HepG2 (cell line): ENCODE results near the gene CCS. TPM values are rescaled to one million over a fixed set of nuclear protein-coding genes. Genes with fewer than 3 reads are reported as not detected.

Source experiments
- FOXA3 ChIP-seq: IDR thresholded peaks from 2 replicates; pipeline ENCODE4 v1.6.1; 2016; ENCODE audit warnings: missing genetic modification reagents, missing compliant biosample characterization
- HMGA1 ChIP-seq: sonication (generic); formaldehyde crosslinking; conservative IDR thresholded peaks from 2 replicates; pipeline ENCODE4 v1.4.0; 2020; ENCODE audit warnings: missing genetic modification reagents
- HMGXB3 ChIP-seq: sonication (generic); formaldehyde crosslinking; IDR thresholded peaks from 2 replicates; pipeline ENCODE4 v1.4.0; 2020; ENCODE audit warnings: missing genetic modification reagents, borderline replicate concordance
- ISX ChIP-seq: sonication (generic); formaldehyde crosslinking; conservative IDR thresholded peaks from 2 replicates; pipeline ENCODE4 v1.5.0; 2020; ENCODE audit warnings: missing genetic modification reagents
- KLF15 ChIP-seq: sonication (generic); formaldehyde crosslinking; IDR thresholded peaks from 2 replicates; pipeline ENCODE4 v1.8.1; 2023; ENCODE audit warnings: borderline replicate concordance, mild to moderate bottlenecking, inconsistent platforms, missing genetic modification reagents, mixed read lengths
- MEIS2 ChIP-seq: sonication (generic); formaldehyde crosslinking; IDR thresholded peaks from 2 replicates; pipeline ENCODE4 v1.9.0; 2021; ENCODE audit warnings: mild to moderate bottlenecking, missing genetic modification reagents
- NR3C1 ChIP-seq: sonication (generic); formaldehyde crosslinking; IDR thresholded peaks from 2 replicates; pipeline ENCODE4 v1.4.0; 2020; ENCODE audit warnings: missing genetic modification reagents
- SAP130 ChIP-seq: IDR thresholded peaks from 2 replicates; pipeline ENCODE4 v1.6.1; 2016; ENCODE audit warnings: low read depth
- SATB2 ChIP-seq: sonication (generic); formaldehyde crosslinking; IDR thresholded peaks from 2 replicates; pipeline ENCODE4 v1.5.0; 2020; ENCODE audit warnings: missing genetic modification reagents
- SNAPC5 ChIP-seq: sonication (generic); formaldehyde crosslinking; IDR thresholded peaks from 2 replicates; pipeline ENCODE4 v1.8.1; 2023; ENCODE audit warnings: mild to moderate bottlenecking, missing genetic modification reagents, borderline replicate concordance
- TAF15 ChIP-seq: fragments of 200-400 bp; formaldehyde crosslinking; IDR thresholded peaks from one replicate; pipeline ENCODE4 v1.6.1; 2018; ENCODE audit warnings: mild to moderate bottlenecking, low read depth, low read length; ENCODE audit not compliant: poor library complexity, severe bottlenecking
- ZFP62 ChIP-seq: sonication (generic); formaldehyde crosslinking; IDR thresholded peaks from 2 replicates; pipeline ENCODE4 v1.4.0; 2020; ENCODE audit warnings: missing genetic modification reagents
- ZNF331 ChIP-seq: sonication (generic); formaldehyde crosslinking; IDR thresholded peaks from 2 replicates; pipeline ENCODE4 v1.4.0; 2020; ENCODE audit warnings: missing genetic modification reagents
- ZNF605 ChIP-seq: sonication (generic); formaldehyde crosslinking; IDR thresholded peaks from 2 replicates; pipeline ENCODE4 v1.8.0; 2022; ENCODE audit warnings: mild to moderate bottlenecking, missing genetic modification reagents
- ZNF670 ChIP-seq: sonication (generic); formaldehyde crosslinking; IDR thresholded peaks from 2 replicates; pipeline ENCODE4 v1.8.0; 2022; ENCODE audit warnings: mild to moderate bottlenecking, missing genetic modification reagents, borderline replicate concordance
- ZNF710 ChIP-seq: sonication (generic); formaldehyde crosslinking; IDR thresholded peaks from 2 replicates; pipeline ENCODE4 v1.5.0; 2020; ENCODE audit warnings: mild to moderate bottlenecking, missing genetic modification reagents, borderline replicate concordance
- ZSCAN30 ChIP-seq: sonication (generic); formaldehyde crosslinking; IDR thresholded peaks from 2 replicates; pipeline ENCODE4 v1.5.0; 2020; ENCODE audit warnings: mild to moderate bottlenecking, missing genetic modification reagents
- polyA plus RNA-seq, 8 experiments: library from polyadenylated mRNA; depleted of rRNA in 3 of 8; stranded (reverse) in 7 of 8; unstranded in 1 of 8; fragments of >200 nt; fragmentation: Illumina TruSeq in 4 of 8; extraction: Trizol in 4 of 8; gene quantifications; 2 replicates each; pipeline versions ENCODE4 v1.2.1 to v1.2.3, GENCODE V29; 2011 to 2016; ENCODE audit warnings: low read depth in 4 of 8, missing spikeins in 1 of 8, mixed read lengths in 1 of 8; ENCODE audit not compliant: insufficient read depth in 1 of 8
- total RNA-seq, 5 experiments: library from RNA; depleted of rRNA; stranded (reverse); fragments of >200 nt; fragmentation: Illumina TruSeq; extraction: Trizol; gene quantifications; 2 replicates each; pipeline ENCODE4 v1.2.3, GENCODE V29; 2016; ENCODE audit warnings: low read depth in 1 of 5
- TF ChIP-seq, protein P1 (sequence below): sonication (generic); formaldehyde crosslinking; IDR thresholded peaks from 2 replicates; pipeline ENCODE4 v1.4.0; 2020; ENCODE audit warnings: mild to moderate bottlenecking, missing genetic modification reagents

CCS gene
- total and polyA plus RNA-seq, 2 of the 13 experiments (the other 11 are each of a cell fraction or from before 2014, with no cell fraction given), result 25.4 to 44.6 TPM

DNA sequence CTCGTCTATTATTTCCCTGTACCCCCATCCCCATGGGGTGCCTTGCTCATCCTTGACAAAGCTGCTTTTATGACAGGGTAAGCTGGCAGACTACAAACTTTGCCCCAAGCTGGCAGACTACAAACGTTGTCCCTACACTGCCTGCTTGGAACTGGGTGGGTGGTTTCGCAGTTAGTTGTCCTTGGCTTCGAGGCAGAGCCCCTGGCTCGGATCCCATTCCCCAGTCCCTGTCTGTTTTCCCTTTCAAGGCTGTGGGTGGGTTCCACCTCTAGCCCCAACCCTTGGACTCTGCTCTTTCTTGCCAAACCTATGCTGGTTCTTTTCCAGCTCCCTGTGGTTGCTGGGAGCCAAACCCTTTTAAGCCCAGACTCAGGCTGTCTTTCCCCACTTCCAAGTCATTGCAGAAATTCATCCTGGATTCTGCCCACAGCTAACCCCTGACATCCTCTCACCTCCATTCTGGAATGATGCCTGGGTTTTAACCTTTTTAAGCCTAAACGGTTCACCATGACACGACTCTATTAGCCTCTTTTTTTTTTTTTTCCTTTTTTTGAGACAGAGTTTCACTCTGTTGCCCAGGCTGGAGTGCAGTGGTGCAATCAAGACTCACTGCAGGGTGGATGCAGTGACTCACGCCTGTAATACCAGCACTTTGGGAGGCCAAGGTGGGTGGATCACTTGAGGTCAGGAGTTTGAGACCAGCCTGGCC lies 14.3 kb downstream of the CCS start (continued):
- TF ChIP-seq HMGXB3 (CRISPR knock-in tag) (no peak), SATB2 (no peak), SAP130 (CRISPR knock-in tag) (peak; percentile 47; the same call in 1 of the 2 replicates), HMGA1 (CRISPR knock-in tag) (no peak), ZNF670 (CRISPR knock-in tag) (no peak), ZNF710 (CRISPR knock-in tag) (no peak), KLF15 (no peak), ZSCAN30 (CRISPR knock-in tag) (no peak), SNAPC5 (CRISPR knock-in tag) (no peak), ZNF605 (CRISPR knock-in tag) (peak; percentile 59; the same call in 1 of the 2 replicates), NR3C1 (CRISPR knock-in tag) (no peak), MEIS2 (CRISPR knock-in tag) (peak; percentile 19; the same call in 1 of the 2 replicates), FOXA3 (CRISPR knock-in tag) (no peak; the same call in 1 of the 2 replicates), ISX (CRISPR knock-in tag) (no peak), ZNF331 (CRISPR knock-in tag) (0 out of 2 replicates have a peak, but pooled peaks have one; percentile 12), ZFP62 (no peak), TAF15 (no peak)
- TF ChIP-seq, protein P1, sequence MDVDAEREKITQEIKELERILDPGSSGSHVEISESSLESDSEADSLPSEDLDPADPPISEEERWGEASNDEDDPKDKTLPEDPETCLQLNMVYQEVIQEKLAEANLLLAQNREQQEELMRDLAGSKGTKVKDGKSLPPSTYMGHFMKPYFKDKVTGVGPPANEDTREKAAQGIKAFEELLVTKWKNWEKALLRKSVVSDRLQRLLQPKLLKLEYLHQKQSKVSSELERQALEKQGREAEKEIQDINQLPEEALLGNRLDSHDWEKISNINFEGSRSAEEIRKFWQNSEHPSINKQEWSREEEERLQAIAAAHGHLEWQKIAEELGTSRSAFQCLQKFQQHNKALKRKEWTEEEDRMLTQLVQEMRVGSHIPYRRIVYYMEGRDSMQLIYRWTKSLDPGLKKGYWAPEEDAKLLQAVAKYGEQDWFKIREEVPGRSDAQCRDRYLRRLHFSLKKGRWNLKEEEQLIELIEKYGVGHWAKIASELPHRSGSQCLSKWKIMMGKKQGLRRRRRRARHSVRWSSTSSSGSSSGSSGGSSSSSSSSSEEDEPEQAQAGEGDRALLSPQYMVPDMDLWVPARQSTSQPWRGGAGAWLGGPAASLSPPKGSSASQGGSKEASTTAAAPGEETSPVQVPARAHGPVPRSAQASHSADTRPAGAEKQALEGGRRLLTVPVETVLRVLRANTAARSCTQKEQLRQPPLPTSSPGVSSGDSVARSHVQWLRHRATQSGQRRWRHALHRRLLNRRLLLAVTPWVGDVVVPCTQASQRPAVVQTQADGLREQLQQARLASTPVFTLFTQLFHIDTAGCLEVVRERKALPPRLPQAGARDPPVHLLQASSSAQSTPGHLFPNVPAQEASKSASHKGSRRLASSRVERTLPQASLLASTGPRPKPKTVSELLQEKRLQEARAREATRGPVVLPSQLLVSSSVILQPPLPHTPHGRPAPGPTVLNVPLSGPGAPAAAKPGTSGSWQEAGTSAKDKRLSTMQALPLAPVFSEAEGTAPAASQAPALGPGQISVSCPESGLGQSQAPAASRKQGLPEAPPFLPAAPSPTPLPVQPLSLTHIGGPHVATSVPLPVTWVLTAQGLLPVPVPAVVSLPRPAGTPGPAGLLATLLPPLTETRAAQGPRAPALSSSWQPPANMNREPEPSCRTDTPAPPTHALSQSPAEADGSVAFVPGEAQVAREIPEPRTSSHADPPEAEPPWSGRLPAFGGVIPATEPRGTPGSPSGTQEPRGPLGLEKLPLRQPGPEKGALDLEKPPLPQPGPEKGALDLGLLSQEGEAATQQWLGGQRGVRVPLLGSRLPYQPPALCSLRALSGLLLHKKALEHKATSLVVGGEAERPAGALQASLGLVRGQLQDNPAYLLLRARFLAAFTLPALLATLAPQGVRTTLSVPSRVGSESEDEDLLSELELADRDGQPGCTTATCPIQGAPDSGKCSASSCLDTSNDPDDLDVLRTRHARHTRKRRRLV (CRISPR knock-in tag), result no peak
